ENCODE results near the gene FTO.

DNA sequence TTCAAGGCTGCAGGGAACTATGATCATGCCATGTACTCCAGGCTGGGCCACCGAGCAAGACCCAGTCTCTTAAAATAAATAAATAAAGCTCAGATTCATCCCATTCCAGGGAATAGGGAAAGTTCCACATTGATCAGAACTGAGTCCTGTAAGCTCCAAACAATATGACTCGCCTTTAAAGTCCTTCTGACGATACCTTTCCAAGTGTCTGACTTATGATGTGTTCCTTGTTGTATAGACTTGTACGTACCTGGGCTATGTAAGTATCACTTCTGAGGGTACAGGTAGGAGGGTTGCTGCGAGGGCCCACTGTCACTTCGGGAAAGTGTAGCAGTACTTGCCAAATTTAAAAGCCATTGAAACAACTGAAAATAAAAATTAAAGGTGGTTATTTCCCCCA lies 329.8 kb downstream of the FTO start:
- TF ChIP-seq, protein P1, sequence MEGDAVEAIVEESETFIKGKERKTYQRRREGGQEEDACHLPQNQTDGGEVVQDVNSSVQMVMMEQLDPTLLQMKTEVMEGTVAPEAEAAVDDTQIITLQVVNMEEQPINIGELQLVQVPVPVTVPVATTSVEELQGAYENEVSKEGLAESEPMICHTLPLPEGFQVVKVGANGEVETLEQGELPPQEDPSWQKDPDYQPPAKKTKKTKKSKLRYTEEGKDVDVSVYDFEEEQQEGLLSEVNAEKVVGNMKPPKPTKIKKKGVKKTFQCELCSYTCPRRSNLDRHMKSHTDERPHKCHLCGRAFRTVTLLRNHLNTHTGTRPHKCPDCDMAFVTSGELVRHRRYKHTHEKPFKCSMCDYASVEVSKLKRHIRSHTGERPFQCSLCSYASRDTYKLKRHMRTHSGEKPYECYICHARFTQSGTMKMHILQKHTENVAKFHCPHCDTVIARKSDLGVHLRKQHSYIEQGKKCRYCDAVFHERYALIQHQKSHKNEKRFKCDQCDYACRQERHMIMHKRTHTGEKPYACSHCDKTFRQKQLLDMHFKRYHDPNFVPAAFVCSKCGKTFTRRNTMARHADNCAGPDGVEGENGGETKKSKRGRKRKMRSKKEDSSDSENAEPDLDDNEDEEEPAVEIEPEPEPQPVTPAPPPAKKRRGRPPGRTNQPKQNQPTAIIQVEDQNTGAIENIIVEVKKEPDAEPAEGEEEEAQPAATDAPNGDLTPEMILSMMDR (IDR thresholded peaks at IDR 0.05; ENCODE audit: insufficient read depth, low read length, poor library complexity, severe bottlenecking), result no peak
- TF ChIP-seq EZH2phosphoT487 (conservative IDR thresholded peaks at IDR 0.05; ENCODE audit: low read length), result no peak
